GM12872 (cell line): ENCODE data around the gene THBD.

ENCODE experiments used
- TF ChIP-seq, protein P1 (sequence below): IDR thresholded peaks from 3 replicates; pipeline ENCODE4 v1.5.1; 2011; ENCODE audit warnings: low read depth, mild to moderate bottlenecking, low read length, moderate library complexity; ENCODE audit not compliant: insufficient read depth

THBD gene, protein sequence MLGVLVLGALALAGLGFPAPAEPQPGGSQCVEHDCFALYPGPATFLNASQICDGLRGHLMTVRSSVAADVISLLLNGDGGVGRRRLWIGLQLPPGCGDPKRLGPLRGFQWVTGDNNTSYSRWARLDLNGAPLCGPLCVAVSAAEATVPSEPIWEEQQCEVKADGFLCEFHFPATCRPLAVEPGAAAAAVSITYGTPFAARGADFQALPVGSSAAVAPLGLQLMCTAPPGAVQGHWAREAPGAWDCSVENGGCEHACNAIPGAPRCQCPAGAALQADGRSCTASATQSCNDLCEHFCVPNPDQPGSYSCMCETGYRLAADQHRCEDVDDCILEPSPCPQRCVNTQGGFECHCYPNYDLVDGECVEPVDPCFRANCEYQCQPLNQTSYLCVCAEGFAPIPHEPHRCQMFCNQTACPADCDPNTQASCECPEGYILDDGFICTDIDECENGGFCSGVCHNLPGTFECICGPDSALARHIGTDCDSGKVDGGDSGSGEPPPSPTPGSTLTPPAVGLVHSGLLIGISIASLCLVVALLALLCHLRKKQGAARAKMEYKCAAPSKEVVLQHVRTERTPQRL

DNA sequence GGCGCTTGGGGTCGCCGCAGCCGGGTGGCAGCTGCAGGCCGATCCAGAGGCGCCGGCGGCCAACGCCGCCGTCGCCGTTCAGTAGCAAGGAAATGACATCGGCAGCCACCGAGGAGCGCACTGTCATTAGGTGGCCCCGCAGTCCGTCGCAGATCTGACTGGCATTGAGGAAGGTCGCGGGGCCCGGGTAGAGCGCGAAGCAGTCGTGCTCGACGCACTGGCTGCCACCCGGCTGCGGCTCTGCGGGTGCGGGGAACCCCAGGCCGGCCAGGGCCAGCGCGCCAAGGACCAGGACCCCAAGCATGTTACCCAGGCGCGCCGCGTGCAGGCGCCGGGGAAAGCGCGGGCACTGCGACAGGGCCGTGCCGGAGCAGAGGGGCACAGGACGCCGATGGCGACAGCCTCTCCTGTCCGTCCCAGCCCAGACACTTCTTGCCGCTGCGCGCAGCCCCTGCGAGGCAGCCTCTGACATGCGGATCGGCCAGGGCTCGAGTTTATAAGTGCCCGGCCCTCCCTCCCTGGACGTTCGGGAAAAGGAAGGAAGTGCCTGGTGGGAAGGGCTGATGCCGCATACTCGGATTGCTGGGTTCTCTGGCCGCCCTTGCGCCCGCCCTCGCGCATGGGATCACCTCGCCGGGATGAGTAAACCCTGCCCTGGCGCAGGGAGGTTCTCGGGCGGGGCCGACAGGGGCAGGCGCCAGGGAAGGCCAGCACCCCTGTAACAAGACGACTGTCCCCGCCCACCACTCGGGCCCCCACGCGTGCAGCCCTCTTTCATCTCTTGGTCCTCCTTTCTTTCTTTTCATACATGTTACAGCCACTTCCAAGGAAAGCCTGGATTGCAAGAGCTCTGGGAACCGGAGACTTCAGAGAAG is at the start of gene THBD:
Gene THBD (minus strand): TSS at position 472 of the 875 bp plus-strand sequence. CDS start 168 bp downstream, at position 304.
- TF ChIP-seq, protein P1, sequence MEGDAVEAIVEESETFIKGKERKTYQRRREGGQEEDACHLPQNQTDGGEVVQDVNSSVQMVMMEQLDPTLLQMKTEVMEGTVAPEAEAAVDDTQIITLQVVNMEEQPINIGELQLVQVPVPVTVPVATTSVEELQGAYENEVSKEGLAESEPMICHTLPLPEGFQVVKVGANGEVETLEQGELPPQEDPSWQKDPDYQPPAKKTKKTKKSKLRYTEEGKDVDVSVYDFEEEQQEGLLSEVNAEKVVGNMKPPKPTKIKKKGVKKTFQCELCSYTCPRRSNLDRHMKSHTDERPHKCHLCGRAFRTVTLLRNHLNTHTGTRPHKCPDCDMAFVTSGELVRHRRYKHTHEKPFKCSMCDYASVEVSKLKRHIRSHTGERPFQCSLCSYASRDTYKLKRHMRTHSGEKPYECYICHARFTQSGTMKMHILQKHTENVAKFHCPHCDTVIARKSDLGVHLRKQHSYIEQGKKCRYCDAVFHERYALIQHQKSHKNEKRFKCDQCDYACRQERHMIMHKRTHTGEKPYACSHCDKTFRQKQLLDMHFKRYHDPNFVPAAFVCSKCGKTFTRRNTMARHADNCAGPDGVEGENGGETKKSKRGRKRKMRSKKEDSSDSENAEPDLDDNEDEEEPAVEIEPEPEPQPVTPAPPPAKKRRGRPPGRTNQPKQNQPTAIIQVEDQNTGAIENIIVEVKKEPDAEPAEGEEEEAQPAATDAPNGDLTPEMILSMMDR: no peak

DNA sequence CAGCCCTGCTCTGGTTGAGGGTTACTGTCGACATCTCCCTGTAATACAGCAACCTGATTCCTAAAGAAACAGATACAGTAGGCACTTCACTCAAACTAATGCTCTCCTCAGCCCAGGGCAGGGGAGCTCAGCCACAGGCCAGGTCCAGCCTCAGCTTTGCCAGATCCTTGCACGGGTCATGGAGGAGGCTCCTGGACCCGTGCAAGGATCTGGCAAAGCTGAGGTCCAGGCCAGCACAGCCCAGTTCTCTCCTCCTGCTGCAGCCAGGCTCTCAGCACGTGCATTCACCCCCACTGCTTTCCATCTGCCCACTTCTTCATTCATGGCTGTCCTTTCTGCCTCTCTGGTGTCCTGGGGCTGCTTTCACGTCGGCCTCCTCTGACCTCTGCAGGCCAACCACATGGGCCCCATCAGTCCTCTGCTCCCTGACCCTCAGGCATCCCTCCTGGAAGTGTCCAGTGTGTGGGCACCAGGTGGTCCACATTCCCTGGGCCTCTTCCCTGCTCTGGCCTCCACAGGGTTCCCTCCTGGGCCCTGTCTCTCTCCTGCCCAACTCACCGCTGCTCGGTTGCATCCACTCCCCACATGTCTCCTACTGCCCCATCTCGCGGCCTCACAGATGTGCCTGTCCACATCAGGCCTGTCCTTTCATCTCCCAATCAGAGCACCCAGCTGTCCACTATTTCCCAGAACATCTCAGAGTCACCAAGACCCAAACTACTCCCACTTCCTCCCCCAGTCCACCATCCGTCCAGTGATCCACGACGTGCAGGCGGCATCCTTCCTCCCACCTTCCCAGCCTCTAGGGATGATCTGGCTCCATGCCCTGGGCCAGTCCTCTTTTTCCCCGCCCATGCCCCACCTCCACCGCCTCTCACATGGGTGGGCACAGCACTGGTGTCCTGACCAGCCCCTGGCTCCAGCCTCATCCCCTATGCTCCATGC is 48.4 kb upstream of the THBD start:
- TF ChIP-seq, protein P1: no peak

DNA sequence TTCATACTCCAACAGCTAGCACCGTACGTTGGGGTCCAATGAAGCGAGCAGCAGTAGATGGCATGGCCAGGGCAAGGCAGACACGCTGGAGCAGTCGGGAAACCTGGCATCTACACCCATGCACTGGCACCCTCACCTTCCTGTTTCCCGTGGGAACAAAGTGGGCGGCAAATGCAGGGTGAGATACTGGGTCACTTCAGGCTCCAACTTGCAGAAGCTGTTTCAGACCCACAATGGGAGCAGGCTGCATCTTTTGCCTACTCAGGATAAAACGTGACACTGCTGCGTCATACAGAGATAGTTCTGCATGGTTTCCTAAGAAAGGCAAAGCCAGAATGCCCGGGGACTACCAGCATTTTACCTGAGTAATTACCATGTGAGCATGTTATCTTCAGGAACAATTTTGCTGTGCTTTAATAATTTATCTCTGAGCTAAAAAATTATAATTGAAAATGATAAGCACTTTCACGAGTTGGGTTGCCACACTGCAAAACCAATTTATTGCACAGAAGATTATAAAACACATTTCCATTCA is 47.6 kb upstream of the THBD start:
- TF ChIP-seq, protein P1: no peak

DNA sequence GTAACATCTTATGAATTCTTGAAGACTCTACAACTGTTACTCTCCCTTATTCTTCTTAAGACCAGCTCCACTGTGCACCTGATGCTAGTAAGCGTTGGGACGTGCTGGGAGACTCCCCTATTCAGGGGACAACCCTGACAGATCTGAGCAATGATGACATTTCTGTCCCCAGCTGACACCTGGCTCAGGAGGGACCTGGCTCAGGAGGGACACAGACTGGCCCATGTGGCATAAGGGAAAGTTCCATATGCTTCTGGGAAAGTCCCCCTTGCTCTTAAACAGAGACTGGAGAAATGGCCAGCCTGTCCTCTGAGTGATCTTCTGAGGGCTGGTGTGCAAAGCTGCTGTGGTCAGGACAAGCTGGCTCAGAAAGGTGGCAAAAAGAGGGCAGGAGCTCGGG is 46.6 kb upstream of the THBD start:
- TF ChIP-seq, protein P1: no peak

DNA sequence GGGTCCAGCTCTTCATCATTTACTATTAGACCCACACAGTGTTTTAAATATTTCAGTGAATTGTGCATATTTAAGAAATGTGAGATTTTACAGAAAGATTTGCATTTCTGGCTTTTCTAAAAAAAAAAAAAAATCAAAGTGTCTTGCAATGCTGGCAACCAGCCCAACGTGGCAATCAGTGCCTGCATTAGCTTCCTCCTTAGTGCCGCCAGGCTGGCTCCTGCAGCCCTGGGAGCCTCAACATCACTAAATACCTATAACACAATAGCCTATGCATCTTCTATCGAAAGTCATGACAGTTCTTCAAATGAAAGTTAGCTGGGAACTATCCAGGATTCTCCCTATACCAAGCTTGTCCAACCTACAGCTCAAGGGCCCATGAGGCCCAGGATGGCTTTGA is 46.0 kb upstream of the THBD start:
- TF ChIP-seq, protein P1: no peak

DNA sequence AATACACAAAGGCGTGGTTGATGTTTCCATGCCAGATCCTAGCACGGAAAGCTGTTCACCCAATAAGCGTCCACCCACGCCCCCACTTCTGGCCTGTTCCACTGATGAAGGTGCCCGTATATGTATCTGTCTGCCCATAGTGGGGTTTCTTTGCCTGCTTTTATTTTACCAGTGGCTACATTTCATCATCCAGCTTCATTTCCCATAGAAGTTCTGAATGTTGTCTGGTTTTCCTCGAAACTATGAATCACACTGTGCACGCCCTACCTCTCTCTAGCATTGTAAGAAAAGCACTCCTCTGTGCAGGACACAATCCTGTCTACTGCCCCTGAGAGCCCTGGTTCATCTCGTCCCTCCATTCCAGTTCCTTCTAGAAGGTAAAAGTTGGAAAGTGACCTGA is 45.5 kb upstream of the THBD start:
- TF ChIP-seq, protein P1: no peak
